ENCODE results near the gene DPT.

DNA sequence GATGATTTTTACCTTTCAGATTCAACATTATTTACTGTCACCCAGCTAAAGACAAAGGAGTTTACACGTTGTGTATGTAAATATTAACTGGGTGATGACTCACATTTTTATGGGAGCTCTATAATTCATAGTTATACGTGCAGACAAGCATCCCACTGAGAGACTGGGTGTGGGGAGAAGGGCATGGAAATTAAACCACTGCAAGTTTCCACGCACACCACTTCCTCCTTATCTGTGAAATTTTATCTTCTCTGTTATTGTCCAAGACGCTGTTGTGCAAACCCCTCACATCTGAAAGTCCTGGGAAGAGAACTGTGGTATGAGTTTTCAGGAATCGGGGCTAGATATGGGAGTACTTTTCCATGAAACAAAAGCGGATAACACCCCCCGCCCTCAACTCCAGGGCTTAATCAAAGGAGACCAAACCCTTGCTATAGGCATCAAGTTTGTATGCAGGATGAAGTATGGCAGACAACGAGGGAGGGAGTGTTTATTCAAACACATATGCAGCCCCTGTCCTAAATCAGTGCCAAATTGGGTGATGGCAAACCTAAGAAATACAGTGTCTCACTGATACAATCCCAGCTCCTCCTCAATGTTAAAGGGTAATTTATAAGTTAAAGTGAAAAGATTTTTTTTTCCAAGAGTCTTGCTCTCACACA is 23.3 kb upstream of the DPT start:
- TF ChIP-seq, protein P1, sequence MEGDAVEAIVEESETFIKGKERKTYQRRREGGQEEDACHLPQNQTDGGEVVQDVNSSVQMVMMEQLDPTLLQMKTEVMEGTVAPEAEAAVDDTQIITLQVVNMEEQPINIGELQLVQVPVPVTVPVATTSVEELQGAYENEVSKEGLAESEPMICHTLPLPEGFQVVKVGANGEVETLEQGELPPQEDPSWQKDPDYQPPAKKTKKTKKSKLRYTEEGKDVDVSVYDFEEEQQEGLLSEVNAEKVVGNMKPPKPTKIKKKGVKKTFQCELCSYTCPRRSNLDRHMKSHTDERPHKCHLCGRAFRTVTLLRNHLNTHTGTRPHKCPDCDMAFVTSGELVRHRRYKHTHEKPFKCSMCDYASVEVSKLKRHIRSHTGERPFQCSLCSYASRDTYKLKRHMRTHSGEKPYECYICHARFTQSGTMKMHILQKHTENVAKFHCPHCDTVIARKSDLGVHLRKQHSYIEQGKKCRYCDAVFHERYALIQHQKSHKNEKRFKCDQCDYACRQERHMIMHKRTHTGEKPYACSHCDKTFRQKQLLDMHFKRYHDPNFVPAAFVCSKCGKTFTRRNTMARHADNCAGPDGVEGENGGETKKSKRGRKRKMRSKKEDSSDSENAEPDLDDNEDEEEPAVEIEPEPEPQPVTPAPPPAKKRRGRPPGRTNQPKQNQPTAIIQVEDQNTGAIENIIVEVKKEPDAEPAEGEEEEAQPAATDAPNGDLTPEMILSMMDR (IDR thresholded peaks at IDR 0.05; ENCODE audit: extremely low read depth in 1 of 2, insufficient read depth in 1 of 2, low read depth in 1 of 2, low read length in 2 of 2): no peak
- no peak for TF ChIP-seq EZH2 (IDR thresholded peaks at IDR 0.05; ENCODE audit: borderline replicate concordance, low read depth, low read length, severe bottlenecking)
- no peak for TF ChIP-seq POLR2AphosphoS5 (IDR thresholded peaks at IDR 0.05; ENCODE audit: insufficient read depth, low read depth, low read length)
- TF ChIP-seq POLR2A (IDR thresholded peaks at IDR 0.05; ENCODE audit: low read depth, low read length): no peak
- TF ChIP-seq, protein P2, sequence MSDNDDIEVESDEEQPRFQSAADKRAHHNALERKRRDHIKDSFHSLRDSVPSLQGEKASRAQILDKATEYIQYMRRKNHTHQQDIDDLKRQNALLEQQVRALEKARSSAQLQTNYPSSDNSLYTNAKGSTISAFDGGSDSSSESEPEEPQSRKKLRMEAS (IDR thresholded peaks at IDR 0.05; ENCODE audit: insufficient read depth, insufficient read length): no peak
- TF ChIP-seq FOS (IDR thresholded peaks at IDR 0.05; ENCODE audit: borderline replicate concordance, insufficient read depth, low read length): no peak
- no peak for TF ChIP-seq MYC (IDR thresholded peaks at IDR 0.05; ENCODE audit: low read depth, low read length)
